T-helper 2 cell treated with Interferon-gamma antibody and Interleukin-4, amounts not matched to agents 100 ng/mL and 5 ng/mL, for 36 hours (primary cell): ENCODE results near the gene KISS1R. TPM values are rescaled to one million over a fixed set of nuclear protein-coding genes. Genes with fewer than 3 reads are reported as not detected.

ENCODE experiments used
- intact Hi-C: fragments of 100-400 bp; cut with micrococcal nuclease; formaldehyde crosslinking; loops from one replicate; pipeline ENCODE4 v1.15.1; 2023
- total RNA-seq: library from RNA; stranded (reverse); gene quantifications from 2 replicates; pipeline ENCODE4 v1.2.3, GENCODE V29; 2022

Gene KISS1R
- total RNA-seq, 1 donor from 2014 or later, result 1.9 TPM

DNA sequence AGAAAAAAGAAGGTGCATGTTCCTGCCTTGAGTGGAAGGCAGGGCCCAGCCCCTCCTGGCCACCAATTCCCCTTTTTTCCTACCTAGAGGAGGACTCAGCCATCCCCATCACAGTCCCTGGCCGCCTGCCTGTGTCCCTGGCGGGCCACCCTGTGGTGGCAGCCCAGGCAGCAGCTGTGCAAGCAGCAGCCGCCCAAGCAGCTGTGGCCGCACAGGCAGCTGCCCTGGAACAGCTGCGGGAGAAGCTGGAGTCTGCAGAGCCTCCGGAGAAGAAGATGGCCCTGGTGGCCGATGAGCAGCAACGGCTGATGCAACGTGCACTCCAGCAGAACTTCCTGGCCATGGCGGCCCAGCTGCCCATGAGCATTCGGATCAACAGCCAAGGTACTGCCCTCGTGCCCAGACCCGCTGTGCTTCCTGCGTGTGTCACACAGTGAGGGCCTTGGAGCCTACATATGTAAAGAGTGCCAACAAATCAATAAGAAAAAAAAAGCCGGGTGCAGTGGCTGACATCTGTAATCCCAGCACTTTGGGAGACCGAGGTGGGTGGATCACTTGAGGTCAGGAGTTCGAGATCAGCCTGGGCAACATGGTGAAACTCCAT, 49.5 kb downstream of the KISS1R start:
- intact Hi-C loops, result loop anchor here (5.0 kb wide), 1 partner anchor 39 kb away; the partner anchor contains the start of gene ARID3A

Other genes with a start within 250 kb of the KISS1R start
- 2.5 and 3.3 TPM in 2 replicates for gene FSTL3, start 240.9 kb upstream of the KISS1R start, total RNA-seq
- not detected in 2 replicates for gene PRSS57, start 221.9 kb upstream of the KISS1R start, total RNA-seq
- not detected in 2 replicates for gene PALM, start 208.4 kb upstream of the KISS1R start, total RNA-seq
- gene MISP, start 166.2 kb upstream of the KISS1R start, total RNA-seq, result not detected in 2 replicates
- 616 and 655 TPM in 2 replicates for gene PTBP1, start 119.9 kb upstream of the KISS1R start, total RNA-seq
- not detected in 2 replicates for gene PLPPR3, start 95.4 kb upstream of the KISS1R start, total RNA-seq
- gene AZU1, start 89.5 kb upstream of the KISS1R start, total RNA-seq, result not detected in 2 replicates
- gene PRTN3, start 76.3 kb upstream of the KISS1R start, total RNA-seq, result not detected in 2 replicates
- not detected in 2 replicates for gene ELANE, start 65.0 kb upstream of the KISS1R start, total RNA-seq
- gene CFD, start 57.7 kb upstream of the KISS1R start, total RNA-seq, result 2.3 and 2.5 TPM in 2 replicates
- gene MED16, start 24.1 kb upstream of the KISS1R start, total RNA-seq, result 62.2 and 66.7 TPM in 2 replicates
- not detected in 2 replicates for gene RNU6-9, start 23.8 kb upstream of the KISS1R start, total RNA-seq
- gene R3HDM4, start 4.1 kb upstream of the KISS1R start, total RNA-seq, result 90.7 and 96.4 TPM in 2 replicates
- gene ARID3A, start 8.7 kb downstream of the KISS1R start, total RNA-seq, result 22.8 and 26.8 TPM in 2 replicates
- gene WDR18, start 67.0 kb downstream of the KISS1R start, total RNA-seq, result 57.2 and 61.8 TPM in 2 replicates
- gene GRIN3B, start 83.1 kb downstream of the KISS1R start, total RNA-seq, result not detected in 2 replicates
- gene TMEM259, start 103.8 kb downstream of the KISS1R start, total RNA-seq, result 154 TPM in 2 replicates
- gene RNU6-2, start 104.2 kb downstream of the KISS1R start, total RNA-seq, result not detected in 2 replicates
- 546 and 561 TPM in 2 replicates for gene CNN2, start 109.3 kb downstream of the KISS1R start, total RNA-seq
- 44.1 and 44.3 TPM in 2 replicates for gene ABCA7, start 122.8 kb downstream of the KISS1R start, total RNA-seq
- gene ARHGAP45, start 149.8 kb downstream of the KISS1R start, total RNA-seq, result 402 and 407 TPM in 2 replicates
- 169 and 178 TPM in 2 replicates for gene POLR2E, start 178.0 kb downstream of the KISS1R start, total RNA-seq
- 115 TPM in 2 replicates for gene GPX4, start 186.7 kb downstream of the KISS1R start, total RNA-seq